DMS53 treated with DMSO at 0.1 percent for 48 hours (cell line): ENCODE results near the gene RNF141.

ENCODE experiments used
- DNase-seq: peaks from one replicate; lab custom pipeline; 2025; ENCODE audit not compliant: unreplicated experiment; lab: John Stamatoyannopoulos, UW

Gene RNF141

GRCh38 chr11:10484461-10485180 lies 56.4 kb downstream of the RNF141 start:
- no peak for DNase-seq

- DNase-seq: no peak
These were observed 57.4 kb downstream of the RNF141 start for GRCh38 chr11:10483584-10483983.

DNA sequence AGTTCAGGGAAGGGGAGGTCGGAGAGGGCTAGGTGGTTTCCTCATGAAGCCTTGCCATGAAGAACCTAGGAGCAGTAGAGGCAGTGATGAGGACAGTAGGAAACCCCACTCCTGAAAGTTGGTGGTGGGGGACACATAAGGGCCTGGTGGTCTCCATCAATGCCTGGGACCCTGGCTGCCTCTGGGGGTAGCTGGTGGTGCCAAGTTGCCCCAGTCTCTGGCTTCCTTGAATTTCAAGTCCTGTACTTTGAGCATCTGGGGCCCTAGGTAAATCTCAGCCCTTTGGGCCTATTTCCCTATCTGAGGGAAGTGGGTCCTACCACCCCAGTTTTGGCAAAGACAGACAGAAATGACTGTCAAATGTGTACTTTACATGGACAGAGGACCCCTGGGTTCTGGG lies 57.8 kb downstream of the RNF141 start:
- no peak for DNase-seq

- no peak for DNase-seq
These were observed 59.2 kb downstream of the RNF141 start for GRCh38 chr11:10481560-10482349.

- no peak for DNase-seq
These were observed 60.2 kb downstream of the RNF141 start for GRCh38 chr11:10480760-10481159.

GRCh38 chr11:10480026-10480425 lies 61.0 kb downstream of the RNF141 start:
- DNase-seq: no peak

DNA sequence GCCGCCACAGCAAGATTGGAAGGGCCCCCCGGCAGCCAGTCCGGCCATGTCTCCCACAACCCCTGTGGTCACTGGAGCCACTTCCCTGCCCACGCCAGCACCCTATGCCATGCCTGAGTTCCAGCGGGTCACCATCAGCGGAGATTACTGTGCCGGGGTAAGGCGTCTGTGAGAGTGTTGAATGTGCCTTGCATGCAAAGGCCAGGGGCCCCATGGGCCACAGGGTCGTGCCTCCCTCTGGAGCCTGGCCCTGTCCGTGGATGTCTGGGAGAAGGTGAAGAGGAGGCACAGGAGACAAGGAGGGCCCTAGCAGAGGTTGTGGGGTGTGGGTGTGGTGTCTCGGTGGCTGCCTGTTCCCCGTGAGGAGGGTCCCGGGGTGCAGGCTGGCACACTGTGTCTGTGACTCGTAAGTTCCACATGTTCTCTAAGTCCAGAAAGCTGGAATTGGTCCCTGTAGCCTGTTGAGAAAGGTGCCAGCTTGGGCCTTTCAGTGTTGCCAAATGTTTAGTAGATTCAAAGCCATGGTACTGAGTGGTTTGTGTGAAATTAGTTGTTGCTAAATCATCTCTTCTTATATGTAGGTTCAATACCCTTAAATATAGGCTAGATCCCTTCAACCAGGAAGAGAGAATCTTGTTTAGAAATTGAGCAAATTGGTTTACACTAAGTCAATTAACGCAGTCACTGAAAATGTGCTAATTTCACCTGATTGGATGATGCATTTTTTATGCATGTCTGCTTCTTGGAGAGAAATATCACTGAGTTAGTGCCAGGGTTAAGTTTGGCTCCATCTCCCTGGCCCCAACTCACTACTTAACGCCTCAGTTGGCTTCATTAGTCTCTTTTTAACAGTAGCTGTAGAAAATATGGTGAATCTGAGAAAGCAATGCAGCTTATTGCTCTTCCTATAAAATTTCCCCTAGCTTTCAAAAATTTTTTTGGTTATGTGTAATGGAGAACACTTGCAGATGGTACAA lies 62.1 kb downstream of the RNF141 start:
- DNase-seq: no peak

GRCh38 chr11:10478066-10478465 lies 62.9 kb downstream of the RNF141 start:
- no peak for DNase-seq

- DNase-seq: no peak
These were observed 63.3 kb downstream of the RNF141 start for GRCh38 chr11:10477690-10478046.

- DNase-seq: no peak
These were observed 63.9 kb downstream of the RNF141 start for GRCh38 chr11:10476927-10477689.

- DNase-seq: no peak
These were observed 64.6 kb downstream of the RNF141 start for GRCh38 chr11:10476342-10476741.

GRCh38 chr11:10474551-10474950 lies 66.4 kb downstream of the RNF141 start:
- no peak for DNase-seq

DNA sequence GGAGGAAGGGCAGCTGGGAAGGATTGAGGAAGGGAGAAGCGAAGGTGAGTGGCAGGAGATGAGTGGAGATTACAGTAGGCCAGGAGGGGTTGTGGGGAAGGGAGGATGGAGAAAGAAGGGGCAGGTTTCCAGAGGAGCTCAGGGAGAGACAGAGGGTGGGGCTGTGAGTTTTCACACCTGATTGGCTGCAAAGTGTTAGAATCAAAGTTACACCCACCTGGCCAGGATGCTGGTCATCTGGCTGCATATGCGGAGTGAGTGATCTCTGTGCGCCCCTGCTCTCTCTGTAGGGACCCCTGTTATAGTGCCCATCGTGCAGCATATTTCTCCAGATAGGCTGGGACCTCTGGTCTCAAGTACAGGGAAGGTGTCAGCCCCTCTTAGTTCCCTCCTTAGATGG lies 67.6 kb downstream of the RNF141 start:
- DNase-seq: no peak

- DNase-seq: no peak
These were observed 78.2 kb downstream of the RNF141 start for GRCh38 chr11:10462746-10463300.
